Right lobe of liver (tissue), 4 donors: Measurements from ENCODE around the gene CLMP.

Experiments used
- CTCF ChIP-seq, 4 donors: fragments of 200-600 bp in 3 of 4; fragments of 450-650 bp in 1 of 4; IDR thresholded peaks; one replicate each; pipeline versions ENCODE4 v1.5.1 to v1.8.0; 2016 to 2022; ENCODE audit warnings: antibody characterized with exemption in 4 of 4, mild to moderate bottlenecking in 2 of 4
- POLR2A ChIP-seq: fragments of 450-650 bp; IDR thresholded peaks from one replicate; pipeline ENCODE4 v1.6.1; 2017; ENCODE audit warnings: antibody characterized with exemption, mild to moderate bottlenecking
- donor health status: DM: no; HTN: no; CAD: no.
- donor health status: DM: no; HTN: no; CAD: no.
- donor health status: DM: no; HTN: yes; CAD: no.

- TF ChIP-seq CTCF (IDR thresholded peaks at IDR 0.05) (peak; percentile 72 to 80 (median 76)), POLR2A (no peak)
Observed at GRCh38 chr11:123111465-123111864, 83.6 kb downstream of the CLMP start.
